ENCODE data around the gene SORCS2. TPM values are rescaled to one million over a fixed set of nuclear protein-coding genes. Genes with fewer than 3 reads are reported as not detected.

The SORCS2 gene
- total and polyA plus RNA-seq, 2 of the 8 experiments (the other 6 are each of a cell fraction or from before 2014, with no cell fraction given), result 0.36 to 1.8 TPM

GRCh38 chr4:7621252-7622035 lies 429.1 kb downstream of the SORCS2 start (continued):
- no peak for TF ChIP-seq POLR2A (IDR thresholded peaks at IDR 0.05; ENCODE audit: control extremely low read depth in 1 of 2, low read depth in 2 of 2, low read length in 2 of 2)
- TF ChIP-seq YY1 (IDR thresholded peaks at IDR 0.05; ENCODE audit: low read depth, low read length), result no peak
